OCI-LY7 (cell line): ENCODE results near the gene CLMP. TPM values are rescaled to one million over a fixed set of nuclear protein-coding genes. Genes with fewer than 3 reads are reported as not detected.
"Not testable (repeated sequence)": the region's sequence is repeated elsewhere in the genome, so short reads cannot be mapped to it uniquely, and the experiment has no call there.

Source experiments
- BruUV-seq: library from RNA; stranded (reverse); fragments of 400-500 nt; replicated peaks from 2 replicates; lab custom pipeline; 2021; lab: Mats Ljungman, UMichigan
- CTCF ChIA-PET: fragments of 300-600 bp; sonication (Branson Sonifier 250); formaldehyde crosslinking; loops from one replicate; lab custom pipeline; 2022; ENCODE audit warnings: antibody characterized with exemption; ENCODE audit not compliant: unreplicated experiment; lab: Charles Lee
- POLR2A ChIA-PET: fragments of 300-600 bp; sonication (Branson Sonifier 250); formaldehyde crosslinking; loops from one replicate; lab custom pipeline; 2022; ENCODE audit warnings: antibody characterized with exemption; lab: Charles Lee
- DNase-seq: peaks from one replicate; pipeline ENCODE4 v3.0.0-alpha.2; 2015; ENCODE audit warnings: low spot score
- H2AFZ ChIP-seq: fragments of 200-600 bp; sonication (generic), shearing (Covaris generic); 2 replicates; pipeline ENCODE4 v1.6.1; 2014; ENCODE audit warnings: mild to moderate bottlenecking, antibody characterized with exemption, low read length, moderate library complexity
- H3K27ac ChIP-seq: fragments of 200-600 bp; sonication (generic); 2 replicates; pipeline ENCODE4 v1.5.1; 2014; ENCODE audit warnings: mixed run types, low read depth, mild to moderate bottlenecking, moderate library complexity, low read length, inconsistent platforms; ENCODE audit not compliant: poor library complexity, severe bottlenecking
- H3K36me3 ChIP-seq: fragments of 200-600 bp; sonication (generic); 2 replicates; pipeline ENCODE4 v1.6.1; 2014; ENCODE audit warnings: mild to moderate bottlenecking, antibody characterized with exemption, low read length, moderate library complexity, mixed read lengths; ENCODE audit not compliant: insufficient read depth
- H3K4me1 ChIP-seq: fragments of 200-600 bp; sonication (generic); 2 replicates; pipeline ENCODE4 v1.5.1; 2014; ENCODE audit warnings: mild to moderate bottlenecking, low read length; ENCODE audit not compliant: insufficient read depth, poor library complexity, severe bottlenecking
- H3K4me2 ChIP-seq: fragments of 200-600 bp; sonication (generic); 2 replicates; pipeline ENCODE4 v1.6.1; 2014; ENCODE audit warnings: mild to moderate bottlenecking, low read length
- H3K4me3 ChIP-seq: fragments of 200-600 bp; sonication (generic); 2 replicates; pipeline ENCODE4 v1.5.1; 2014; ENCODE audit warnings: mild to moderate bottlenecking, low read depth, low read length; ENCODE audit not compliant: poor library complexity, severe bottlenecking
- H3K79me2 ChIP-seq: fragments of 200-600 bp; sonication (generic); 2 replicates; pipeline ENCODE4 v1.6.1; 2016; ENCODE audit warnings: low read depth, mild to moderate bottlenecking, low read length, moderate library complexity, mixed read lengths; ENCODE audit not compliant: insufficient read depth
- H3K9me2 ChIP-seq: fragments of 200-600 bp; sonication (generic); 2 replicates; pipeline ENCODE4 v1.6.1; 2016; ENCODE audit warnings: mild to moderate bottlenecking, low read length, mixed read lengths; ENCODE audit not compliant: insufficient read depth
- H3K9me3 ChIP-seq: fragments of 200-600 bp; sonication (generic); 2 replicates; pipeline ENCODE4 v1.6.1; 2014; ENCODE audit warnings: mild to moderate bottlenecking, mixed run types, low read length, mixed read lengths
- H4K20me1 ChIP-seq: fragments of 200-600 bp; sonication (generic); 2 replicates; pipeline ENCODE4 v1.6.1; 2014; ENCODE audit warnings: mild to moderate bottlenecking, antibody characterized with exemption, low read length, moderate library complexity, mixed read lengths; ENCODE audit not compliant: insufficient read depth
- CTCF ChIP-seq: fragments of 200-600 bp; sonication (generic); conservative IDR thresholded peaks from 2 replicates; pipeline ENCODE4 v1.5.1; 2014; ENCODE audit warnings: mild to moderate bottlenecking, antibody characterized with exemption, low read length, moderate library complexity, mixed read lengths
- EZH2phosphoT487 ChIP-seq: fragments of 200-600 bp; sonication (generic); IDR thresholded peaks from 2 replicates; pipeline ENCODE4 v1.6.1; 2018; ENCODE audit warnings: low read depth, borderline replicate concordance, mild to moderate bottlenecking, mixed run types, antibody characterized with exemption, low read length, moderate library complexity, mixed read lengths
- intact Hi-C: fragments of 100-400 bp; cut with micrococcal nuclease; formaldehyde crosslinking; loops from one replicate; pipeline ENCODE4 v1.10.0; 2022; ENCODE audit not compliant: unreplicated experiment
- total RNA-seq, 2 experiments: library from RNA; depleted of rRNA in 1 of 2; stranded (reverse); fragments of >200 nt in 1 of 2; shearing (Covaris generic) in 1 of 2; gene quantifications; 2 replicates each; pipeline ENCODE4 v1.2.3, GENCODE V29; 2014 to 2022

The CLMP gene
- total RNA-seq, 2 experiments from 2014 or later = not detected

- BruUV-seq = no TSS peak
- Histone ChIP-seq H3K4me2 (no peak overlapping the region), H3K79me2 (no peaks in the 10 kb centered on the region), H2AFZ (no peak overlapping the region), H3K9me3 (no peaks in the 10 kb centered on the region), H4K20me1 (no peaks in the 10 kb centered on the region), H3K4me1 (no peaks in the 10 kb centered on the region), H3K27ac (no peak overlapping the region), H3K36me3 (no peaks in the 10 kb centered on the region), H3K9me2 (no peaks in the 10 kb centered on the region), H3K4me3 (no peak overlapping the region)
- DNase-seq = no peak
- CTCF ChIA-PET = no interaction called here
- POLR2A ChIA-PET = no interaction called here
- intact Hi-C loops = no loop called here
- TF ChIP-seq EZH2phosphoT487 = no peak
- TF ChIP-seq CTCF = no peak
Measured at GRCh38 chr11:123093739-123094138, 101.3 kb downstream of the CLMP start.

- no peak overlapping the region for H2AFZ ChIP-seq
- CTCF ChIA-PET = no interaction called here
- H3K4me1 ChIP-seq = no peaks in the 10 kb centered on the region
- H3K9me3 ChIP-seq = no peaks in the 10 kb centered on the region
- no peaks in the 10 kb centered on the region for H4K20me1 ChIP-seq
- TF ChIP-seq EZH2phosphoT487 = no peak
- TF ChIP-seq CTCF = no peak
- no peak overlapping the region for H3K4me3 ChIP-seq
- H3K27ac ChIP-seq = no peak overlapping the region
- H3K4me2 ChIP-seq = no peak overlapping the region
- H3K36me3 ChIP-seq = no peaks in the 10 kb centered on the region
- BruUV-seq = no TSS peak
- intact Hi-C loops = no loop called here
- DNase-seq = no peak
- POLR2A ChIA-PET = no interaction called here
- H3K79me2 ChIP-seq = no peaks in the 10 kb centered on the region
- H3K9me2 ChIP-seq = no peaks in the 10 kb centered on the region
Measured at GRCh38 chr11:123091506-123091905, 103.5 kb downstream of the CLMP start.

GRCh38 chr11:123090168-123090567 lies 104.9 kb downstream of the CLMP start:
- H3K9me3 ChIP-seq, H3K27ac ChIP-seq, H3K4me1 ChIP-seq, BruUV-seq, CTCF ChIA-PET, intact Hi-C loops, H4K20me1 ChIP-seq, H3K9me2 ChIP-seq, H2AFZ ChIP-seq, H3K4me2 ChIP-seq, H3K36me3 ChIP-seq, DNase-seq, H3K4me3 ChIP-seq, H3K79me2 ChIP-seq: not testable (repeated sequence)
- POLR2A ChIA-PET = interaction anchor here (0.6 kb wide), 1 partner anchor 70 kb away, joined by 3 read pairs; no protein-coding TSS in a partner anchor

GRCh38 chr11:123088896-123089295 lies 106.2 kb downstream of the CLMP start:
- H3K36me3 ChIP-seq, H4K20me1 ChIP-seq, H3K4me3 ChIP-seq, POLR2A ChIA-PET, H3K4me2 ChIP-seq, DNase-seq, H2AFZ ChIP-seq, H3K9me3 ChIP-seq, H3K79me2 ChIP-seq, H3K27ac ChIP-seq, intact Hi-C loops, H3K4me1 ChIP-seq, BruUV-seq, H3K9me2 ChIP-seq, CTCF ChIA-PET: not testable (repeated sequence)

GRCh38 chr11:123087657-123088056 lies 107.4 kb downstream of the CLMP start:
- H3K4me2 ChIP-seq, H2AFZ ChIP-seq, DNase-seq, H3K9me3 ChIP-seq, H3K9me2 ChIP-seq, CTCF ChIA-PET, H3K4me3 ChIP-seq, intact Hi-C loops, H3K4me1 ChIP-seq, BruUV-seq, H3K79me2 ChIP-seq, H3K27ac ChIP-seq, H3K36me3 ChIP-seq, H4K20me1 ChIP-seq: not testable (repeated sequence)
- POLR2A ChIA-PET = interaction anchor here (0.5 kb wide), 1 partner anchor 11 kb away, joined by 3 read pairs; no protein-coding TSS in a partner anchor
